ENCODE results near the gene DDX6.

- TF ChIP-seq POLR2A (IDR thresholded peaks at IDR 0.05; ENCODE audit: low read depth), result no peak
- TF ChIP-seq CTCF (IDR thresholded peaks at IDR 0.05), result no peak
- no peak for TF ChIP-seq POLR2AphosphoS5 (IDR thresholded peaks at IDR 0.05)
- TF ChIP-seq EP300 (IDR thresholded peaks at IDR 0.05), result no peak
Measured at GRCh38 chr11:118812485-118812884, 21.5 kb upstream of the DDX6 start.

Data from esophagus muscularis mucosa (tissue), 4 donors.